Thymus (tissue), 11 donors: ENCODE measurements around the gene GNAQ. TPM values are rescaled to one million over a fixed set of nuclear protein-coding genes. Genes with fewer than 3 reads are reported as not detected.

ENCODE experiments used
- DNase-seq, 9 donors: peaks; one replicate each; pipeline ENCODE4 v3.0.0-alpha.2; 2013; ENCODE audit warnings: low spot score in 9 of 9, low read depth in 6 of 9, missing footprints in 1 of 9
- H3K27ac ChIP-seq, 2 donors: one replicate each; pipeline ENCODE4 v1.5.1; 2013; ENCODE audit warnings: control low read depth in 1 of 2, low read depth in 1 of 2, low read length in 1 of 2, mild to moderate bottlenecking in 1 of 2, moderate library complexity in 1 of 2
- H3K27me3 ChIP-seq, 2 donors: one replicate each; pipeline ENCODE4 v1.5.1; 2013; ENCODE audit warnings: low read length in 1 of 2; ENCODE audit not compliant: control insufficient read depth in 2 of 2, insufficient read depth in 1 of 2
- H3K36me3 ChIP-seq, 2 donors: one replicate each; pipeline ENCODE4 v1.5.1; 2013; ENCODE audit warnings: low read length in 1 of 2, mild to moderate bottlenecking in 1 of 2, moderate library complexity in 1 of 2; ENCODE audit not compliant: control insufficient read depth in 2 of 2, insufficient read depth in 2 of 2
- H3K4me1 ChIP-seq, 2 donors: one replicate each; pipeline ENCODE4 v1.5.1; 2013; ENCODE audit warnings: low read length in 2 of 2; ENCODE audit not compliant: control insufficient read depth in 2 of 2, insufficient read depth in 2 of 2
- H3K4me3 ChIP-seq, 2 donors: one replicate each; pipeline ENCODE4 v1.5.1; 2013; ENCODE audit warnings: low read length in 2 of 2, control low read depth in 1 of 2, mild to moderate bottlenecking in 1 of 2
- H3K9me3 ChIP-seq, 2 donors: one replicate each; pipeline ENCODE4 v1.5.1; 2013; ENCODE audit warnings: low read length in 1 of 2, mild to moderate bottlenecking in 1 of 2; ENCODE audit not compliant: control insufficient read depth in 2 of 2, insufficient read depth in 1 of 2
- WGBS: extraction: QIAGEN DNeasy Blood & Tissue Kit; methylation state at CpG from one replicate; pipeline ENCODE4 v1.1.7; 2013; 5-methylcytosine and 5-hydroxymethylcytosine counted together
- polyA plus RNA-seq: library from polyadenylated mRNA; stranded (reverse); fragments of 200-250 nt; gene quantifications from one replicate; pipeline ENCODE4 v1.2.3, GENCODE V29; 2013
- total RNA-seq: library from RNA; stranded (reverse); fragments of 120-200 nt; gene quantifications from one replicate; pipeline ENCODE4 v1.2.4, GENCODE V29; 2013
- donor health status: healthy.

Gene GNAQ
- total and polyA plus RNA-seq, 2 donors: 18.7 to 23.5 TPM

DNA sequence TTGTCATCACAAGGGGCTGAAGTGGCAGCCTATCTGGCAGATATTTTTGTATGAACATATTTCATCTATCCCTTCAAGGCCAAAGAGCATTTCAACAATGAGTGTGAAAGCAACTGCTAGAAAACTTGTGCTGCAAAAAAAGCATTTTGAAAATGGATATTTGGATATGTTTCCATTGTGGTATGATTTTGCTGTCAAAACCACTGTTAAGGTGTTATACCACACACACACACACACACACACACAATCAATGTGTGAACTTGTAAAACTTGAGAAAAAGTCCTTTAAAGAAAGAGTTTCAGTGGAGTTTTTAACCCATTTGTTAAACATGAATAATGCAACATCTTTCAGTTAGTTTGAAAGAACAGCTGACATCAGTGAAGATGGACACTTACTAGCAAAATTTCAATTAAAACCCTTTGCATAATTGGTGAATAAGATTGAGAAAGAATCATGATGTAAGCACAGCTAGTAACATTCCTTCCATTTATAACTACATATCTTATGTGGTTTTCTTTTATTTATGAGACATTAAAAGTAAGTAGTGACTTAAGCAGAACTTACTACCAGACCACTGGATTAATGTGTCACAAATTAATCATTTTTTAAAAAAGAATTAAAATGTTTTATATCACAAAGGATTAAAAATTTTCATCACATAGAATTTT lies 200.9 kb downstream of the GNAQ start:
- DNase-seq: no peak
- Histone ChIP-seq H3K4me1 (peaks cover 0 to 9% of the 10 kb centered on the region in 2 donors), H3K4me3 (no peak overlapping the region)

DNA sequence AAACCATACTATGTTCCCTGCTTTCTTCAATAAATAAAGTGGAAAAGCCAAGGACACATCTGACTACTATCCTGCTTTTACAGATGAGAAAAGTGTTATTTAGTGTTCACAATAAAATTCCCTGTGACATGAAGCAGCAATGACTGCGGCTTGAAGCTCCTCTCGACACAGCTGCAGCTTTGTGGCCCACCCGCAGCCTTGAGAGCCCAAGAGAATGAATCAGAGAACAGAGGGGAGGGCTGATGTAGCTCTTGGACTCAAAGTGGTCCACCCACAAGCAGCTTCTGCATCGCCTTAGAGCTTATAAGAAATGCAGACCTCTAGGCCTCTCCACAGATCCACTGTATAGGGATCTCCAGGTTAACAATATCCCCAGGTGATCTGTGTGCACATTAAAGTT lies 202.2 kb downstream of the GNAQ start:
- Histone ChIP-seq H3K27me3 (no peaks in the 10 kb centered on the region), H3K9me3 (no peaks in the 10 kb centered on the region), H3K4me1 (peaks cover 0 to 3% of the 10 kb centered on the region in 2 donors), H3K4me3 (no peak overlapping the region), H3K36me3 (no peaks in the 10 kb centered on the region), H3K27ac (no peak overlapping the region)
- no peak for DNase-seq
- 96% methylated on average over 4 of the region's 4 CpGs for WGBS

More for the DNA sequence above, 200.9 kb downstream of the GNAQ start:
- no peaks in the 10 kb centered on the region for H3K27me3 ChIP-seq
- no peaks in the 10 kb centered on the region for H3K36me3 ChIP-seq
- H3K27ac ChIP-seq: no peak overlapping the region
- H3K9me3 ChIP-seq: no peaks in the 10 kb centered on the region

DNA sequence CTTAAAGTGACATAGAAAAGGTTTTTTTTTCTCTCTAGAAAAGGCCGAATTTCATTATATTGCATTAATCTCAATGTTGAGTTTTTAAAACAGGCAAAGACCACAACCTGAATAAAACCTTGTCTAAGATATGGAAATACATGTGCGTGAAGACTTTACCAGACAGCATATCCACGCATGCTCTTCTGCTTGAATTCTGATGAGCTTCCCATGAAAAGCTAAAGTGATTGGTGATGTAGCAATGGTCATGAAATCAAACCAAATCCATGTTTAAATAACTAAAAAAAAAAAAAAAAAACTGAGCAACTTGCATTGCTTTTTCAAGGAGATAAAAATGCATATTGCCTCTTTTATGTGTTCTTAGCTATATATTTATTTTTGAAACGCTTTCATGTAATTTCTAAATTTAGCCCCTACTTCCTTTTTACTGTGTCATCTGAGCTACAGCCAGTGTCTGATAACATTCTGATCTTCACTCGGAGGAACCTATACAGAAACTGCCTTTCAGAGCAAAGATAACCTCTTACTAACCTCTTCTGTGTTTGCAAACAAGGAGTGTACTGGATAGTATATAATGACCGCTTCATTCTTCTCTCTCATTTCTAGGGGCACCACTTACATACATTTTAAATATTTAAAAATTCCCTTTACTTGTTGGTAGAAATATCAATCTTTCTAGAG lies 204.4 kb downstream of the GNAQ start:
- no peaks in the 10 kb centered on the region for H3K36me3 ChIP-seq
- H3K27ac ChIP-seq: no peak overlapping the region
- H3K9me3 ChIP-seq: no peaks in the 10 kb centered on the region
- H3K4me3 ChIP-seq: no peak overlapping the region
- H3K4me1 ChIP-seq: peaks cover 0 to 2% of the 10 kb centered on the region in 2 donors
- DNase-seq: peak in 4 of 9 donors; percentile 23 to 74 (median 54)
- no peaks in the 10 kb centered on the region for H3K27me3 ChIP-seq
- WGBS: 60% methylated on average over 6 of the region's 6 CpGs

DNA sequence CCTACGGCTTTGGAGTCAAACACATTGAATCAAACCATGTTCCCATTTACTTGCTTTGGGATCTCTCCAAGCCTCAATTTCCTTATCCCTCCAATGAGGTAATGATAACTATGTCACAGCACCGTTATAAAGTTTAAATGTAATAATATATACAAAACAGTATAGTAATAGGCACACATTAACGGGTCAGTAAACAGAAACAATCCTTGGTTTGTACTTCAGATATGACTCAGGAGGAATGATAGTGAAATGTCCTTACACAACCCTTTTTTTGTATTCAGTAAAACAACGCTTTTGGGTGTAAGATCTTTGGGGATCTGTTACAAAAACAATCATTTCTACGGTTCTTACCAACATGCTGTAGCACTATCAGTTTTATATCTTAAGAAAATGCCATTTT lies 205.0 kb downstream of the GNAQ start:
- no peaks in the 10 kb centered on the region for H3K27me3 ChIP-seq
- H3K4me3 ChIP-seq: no peak overlapping the region
- no peak for DNase-seq
- WGBS: 96% methylated on average over 5 of the region's 5 CpGs
- no peaks in the 10 kb centered on the region for H3K9me3 ChIP-seq
- H3K36me3 ChIP-seq: no peaks in the 10 kb centered on the region
- peaks cover 0 to 2% of the 10 kb centered on the region in 2 donors for H3K4me1 ChIP-seq
- H3K27ac ChIP-seq: no peak overlapping the region

DNA sequence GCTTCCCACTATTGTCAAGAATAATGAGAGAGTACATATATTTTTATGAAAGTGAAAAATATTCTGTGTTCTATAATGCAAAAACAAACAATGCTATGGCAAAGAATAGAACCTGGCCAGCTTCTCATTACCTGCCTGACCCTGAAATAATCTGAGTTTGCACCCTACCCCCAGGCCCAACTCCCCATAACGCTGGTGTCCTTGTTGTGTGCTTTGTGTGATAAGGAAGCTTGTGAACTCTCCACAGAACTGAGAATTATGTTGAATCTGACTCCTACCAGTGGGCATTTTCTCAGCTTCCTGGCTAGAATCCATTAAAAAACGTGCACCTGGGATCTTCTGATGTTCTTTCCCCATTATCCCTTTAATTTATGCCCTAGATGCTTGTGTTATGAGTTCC lies 205.5 kb downstream of the GNAQ start:
- H3K27ac ChIP-seq: no peak overlapping the region
- H3K36me3 ChIP-seq: no peaks in the 10 kb centered on the region
- no peaks in the 10 kb centered on the region for H3K9me3 ChIP-seq
- DNase-seq: no peak
- H3K27me3 ChIP-seq: no peaks in the 10 kb centered on the region
- H3K4me1 ChIP-seq: peaks cover 0 to 2% of the 10 kb centered on the region in 2 donors
- WGBS: 96% methylated on average over 2 of the region's 2 CpGs
- H3K4me3 ChIP-seq: no peak overlapping the region

GRCh38 chr9:77825361-77825760 lies 206.2 kb downstream of the GNAQ start:
- no peaks in the 10 kb centered on the region for H3K9me3 ChIP-seq
- no peak overlapping the region for H3K27ac ChIP-seq
- H3K4me1 ChIP-seq: peaks cover 0 to 2% of the 10 kb centered on the region in 2 donors
- no peaks in the 10 kb centered on the region for H3K27me3 ChIP-seq
- H3K36me3 ChIP-seq: no peaks in the 10 kb centered on the region
- no peak overlapping the region for H3K4me3 ChIP-seq
- WGBS: 98% methylated on average over 4 of the region's 4 CpGs
- no peak for DNase-seq

- no peak for DNase-seq
- no peaks in the 10 kb centered on the region for H3K36me3 ChIP-seq
- H3K4me3 ChIP-seq: no peak overlapping the region
- H3K4me1 ChIP-seq: no peaks in the 10 kb centered on the region
- WGBS: 92% methylated on average over 3 of the region's 3 CpGs
- no peaks in the 10 kb centered on the region for H3K27me3 ChIP-seq
- H3K9me3 ChIP-seq: no peaks in the 10 kb centered on the region
- no peak overlapping the region for H3K27ac ChIP-seq
These were observed 211.2 kb downstream of the GNAQ start for GRCh38 chr9:77820293-77820954.

DNA sequence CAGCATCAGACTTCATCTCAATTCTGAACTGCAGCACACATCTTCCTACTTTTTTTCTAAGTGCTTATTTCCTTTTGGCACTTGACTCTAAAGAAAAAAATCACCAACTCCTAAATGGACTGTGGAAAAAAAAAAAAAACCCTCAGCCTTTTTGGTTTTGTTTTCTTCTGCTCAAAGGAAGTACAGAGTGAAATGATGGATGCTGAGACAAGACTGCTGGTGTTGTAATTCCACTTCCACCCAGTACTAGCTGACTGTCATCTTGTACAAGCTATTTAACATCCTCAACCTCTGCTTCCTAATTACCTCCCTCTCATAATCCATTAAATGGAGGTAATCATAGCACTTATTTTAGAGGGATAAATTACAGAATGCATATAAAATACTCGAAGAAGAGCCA lies 212.0 kb downstream of the GNAQ start:
- H3K9me3 ChIP-seq: no peaks in the 10 kb centered on the region
- DNase-seq: peak in 1 of 9 donors; percentile 34
- no peaks in the 10 kb centered on the region for H3K4me1 ChIP-seq

GRCh38 chr9:77817590-77818311 lies 213.9 kb downstream of the GNAQ start:
- H3K27ac ChIP-seq: no peak overlapping the region
- no peak overlapping the region for H3K4me3 ChIP-seq
- no peak for DNase-seq
- H3K27me3 ChIP-seq: no peaks in the 10 kb centered on the region
- WGBS: 97% methylated on average over 7 of the region's 7 CpGs
- H3K4me1 ChIP-seq: no peaks in the 10 kb centered on the region
- peaks cover 6 to 12% of the 10 kb centered on the region in 2 donors for H3K36me3 ChIP-seq
- no peaks in the 10 kb centered on the region for H3K9me3 ChIP-seq

More for the DNA sequence above, 212.0 kb downstream of the GNAQ start:
- WGBS: 75% methylated on average over 1 of the region's 1 CpG
- Histone ChIP-seq H3K4me3 (no peak overlapping the region), H3K27me3 (no peaks in the 10 kb centered on the region), H3K36me3 (peaks cover 0 to 5% of the 10 kb centered on the region in 2 donors), H3K27ac (no peak overlapping the region)
